Activated CD4-positive, alpha-beta T cell treated with anti-CD3 and anti-CD28 coated beads, Interleukin-2, Interleukin-4, amounts not matched to agents 100 ng/mL and 50 ng/mL, durations not matched to agents 16 hours and 8 hours (primary cell): ENCODE results near the gene SYNE1.
A peak's percentile ranks its signal among the peaks of the same experiment; 100 is the strongest.

ENCODE experiments used
- DNase-seq: peaks from one replicate; pipeline ENCODE4 v3.0.0-alpha.2; 2020; ENCODE audit warnings: low spot score

Gene SYNE1

GRCh38 chr6:152232501-152233151 is 404.5 kb downstream of the SYNE1 start:
- peak; percentile 10 for DNase-seq

GRCh38 chr6:152229330-152229729 is 407.8 kb downstream of the SYNE1 start:
- DNase-seq: no peak

- DNase-seq: no peak
Observed at GRCh38 chr6:152226119-152226518, 411.0 kb downstream of the SYNE1 start.

- no peak for DNase-seq
Observed at GRCh38 chr6:152225241-152225934, 411.8 kb downstream of the SYNE1 start.

GRCh38 chr6:152223636-152224035 is 413.5 kb downstream of the SYNE1 start:
- no peak for DNase-seq

GRCh38 chr6:152221806-152222628 is 415.1 kb downstream of the SYNE1 start:
- no peak for DNase-seq

- no peak for DNase-seq
Observed at GRCh38 chr6:152220786-152221185, 416.4 kb downstream of the SYNE1 start.

GRCh38 chr6:152218887-152219286 is 418.3 kb downstream of the SYNE1 start:
- no peak for DNase-seq

- no peak for DNase-seq
Observed at GRCh38 chr6:152212437-152212836, 424.7 kb downstream of the SYNE1 start.

GRCh38 chr6:152209211-152209610 is 428.0 kb downstream of the SYNE1 start:
- DNase-seq: no peak

GRCh38 chr6:152207915-152208714 is 429.0 kb downstream of the SYNE1 start:
- no peak for DNase-seq

- peak; percentile 22 for DNase-seq
Observed at GRCh38 chr6:152206072-152206818, 430.9 kb downstream of the SYNE1 start.

- no peak for DNase-seq
Observed at GRCh38 chr6:152204591-152204990, 432.6 kb downstream of the SYNE1 start.

- DNase-seq: no peak
Observed at GRCh38 chr6:152201120-152201519, 436.0 kb downstream of the SYNE1 start.

GRCh38 chr6:152195896-152196295 is 441.3 kb downstream of the SYNE1 start:
- DNase-seq: no peak

GRCh38 chr6:152189736-152190135 is 447.4 kb downstream of the SYNE1 start:
- DNase-seq: peak; percentile 27

GRCh38 chr6:152188011-152188410 is 449.2 kb downstream of the SYNE1 start:
- DNase-seq: no peak

- no peak for DNase-seq
Observed at GRCh38 chr6:152186840-152187239, 450.3 kb downstream of the SYNE1 start.

- peak; percentile 74 for DNase-seq
Observed at GRCh38 chr6:152184917-152185574, 452.1 kb downstream of the SYNE1 start.

GRCh38 chr6:152184573-152184916 is 452.6 kb downstream of the SYNE1 start:
- DNase-seq: no peak

- DNase-seq: no peak
Observed at GRCh38 chr6:152180601-152181000, 456.6 kb downstream of the SYNE1 start.
